Measurements from ENCODE around the gene HSPA1A. TPM values are rescaled to one million over a fixed set of nuclear protein-coding genes. Genes with fewer than 3 reads are reported as not detected.
"Not testable (repeated sequence)": the region's sequence is repeated elsewhere in the genome, so short reads cannot be mapped to it uniquely, and the experiment has no call there.

Gene HSPA1A
- total RNA-seq, 2 experiments from 2014 or later, result 89.8 to 92.7 TPM

GRCh38 chr6:31850765-31851484 is 35.6 kb downstream of the HSPA1A start:
- peaks cover 1% of the 10 kb centered on the region for H3K36me3 Mint-ChIP-seq (ENCODE audit: low read depth)
- H3K27me3 Mint-ChIP-seq, result no peaks in the 10 kb centered on the region
- H3K4me1 Mint-ChIP-seq, result no peaks in the 10 kb centered on the region
- ChIA-PET POLR2A (no interaction called here), CTCF (interaction anchor here (0.6 to 1.3 kb wide), 2 partner anchors 11 to 121 kb away, joined by 3 read pairs; no protein-coding TSS in a partner anchor)
- DNase-seq, result no peak
- no peak overlapping the region for H3K4me3 Mint-ChIP-seq
- no peak overlapping the region for H3K27ac Mint-ChIP-seq
- peaks cover 6% of the 10 kb centered on the region for H3K9me3 Mint-ChIP-seq

DNA sequence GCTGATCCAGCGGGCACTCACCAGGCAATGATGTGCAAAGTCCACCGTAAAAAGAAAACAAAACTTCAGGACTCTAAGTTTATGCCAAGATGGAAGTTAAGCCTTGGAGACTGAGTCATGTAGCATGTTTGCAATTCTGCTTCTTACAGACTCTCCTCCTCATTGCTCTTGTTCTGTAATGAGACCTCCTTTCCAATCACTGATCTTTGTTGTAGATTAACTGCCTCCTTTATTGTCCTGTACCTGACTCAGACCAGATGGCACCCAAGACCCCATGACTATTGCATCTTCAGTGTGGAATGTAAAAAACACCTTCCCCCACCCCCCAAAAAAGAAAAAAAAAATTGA is 36.1 kb downstream of the HSPA1A start:
- ChIA-PET POLR2A (no interaction called here), CTCF (interaction anchor here (0.6 to 1.3 kb wide), 3 partner anchors 12 to 122 kb away, joined by 3 read pairs; no protein-coding TSS in a partner anchor)
- Mint-ChIP-seq H3K9me3 (peaks cover 6% of the 10 kb centered on the region), H3K27ac (no peak overlapping the region), H3K4me1 (no peaks in the 10 kb centered on the region), H3K27me3 (no peaks in the 10 kb centered on the region), H3K36me3 (ENCODE audit: low read depth) (peaks cover 1% of the 10 kb centered on the region), H3K4me3 (no peak overlapping the region)
- no peak for DNase-seq

DNA sequence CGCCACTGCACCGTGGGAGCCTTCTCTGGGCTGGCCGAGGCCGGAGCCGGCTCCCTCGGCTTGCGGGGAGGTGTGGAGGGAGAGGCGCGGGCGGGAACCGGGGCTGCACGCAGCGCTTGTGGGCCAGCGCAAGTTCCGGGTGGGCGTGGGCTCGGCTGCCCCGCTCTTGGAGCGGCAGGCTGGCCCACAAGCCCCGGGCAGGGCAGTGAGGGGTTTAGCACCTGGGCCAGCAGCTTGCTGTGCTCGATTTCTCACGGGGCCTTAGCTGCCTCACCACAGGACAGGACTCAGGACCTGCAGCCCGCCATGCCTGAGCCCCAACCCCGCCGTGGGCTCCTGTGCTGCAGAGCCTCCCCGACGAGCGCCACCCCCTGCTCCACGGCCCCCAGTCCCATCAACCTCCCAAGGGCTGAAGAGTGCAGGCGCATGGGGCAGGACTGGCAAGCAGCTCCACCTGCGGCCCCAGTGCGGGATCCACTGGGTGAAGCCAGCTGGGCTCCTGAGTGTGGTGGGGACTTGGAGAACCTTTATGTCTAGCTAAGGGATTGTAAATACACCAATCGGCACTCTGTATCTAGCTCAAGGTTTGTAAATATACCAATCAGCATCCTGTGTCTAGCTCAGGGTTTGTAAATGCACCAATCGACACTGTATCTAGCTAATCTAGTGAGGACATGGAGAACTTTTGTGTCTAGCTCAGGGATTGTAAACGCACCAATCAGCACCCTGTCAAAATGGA is 36.8 kb downstream of the HSPA1A start:
- H3K27ac Mint-ChIP-seq; H3K36me3 Mint-ChIP-seq (ENCODE audit: low read depth); H3K4me1 Mint-ChIP-seq; POLR2A ChIA-PET; DNase-seq; H3K4me3 Mint-ChIP-seq; H3K9me3 Mint-ChIP-seq; H3K27me3 Mint-ChIP-seq: not testable (repeated sequence)
- CTCF ChIA-PET, result interaction anchor here (0.6 to 1.3 kb wide), 3 partner anchors 13 to 112 kb away, joined by 3 read pairs; no protein-coding TSS in a partner anchor

DNA sequence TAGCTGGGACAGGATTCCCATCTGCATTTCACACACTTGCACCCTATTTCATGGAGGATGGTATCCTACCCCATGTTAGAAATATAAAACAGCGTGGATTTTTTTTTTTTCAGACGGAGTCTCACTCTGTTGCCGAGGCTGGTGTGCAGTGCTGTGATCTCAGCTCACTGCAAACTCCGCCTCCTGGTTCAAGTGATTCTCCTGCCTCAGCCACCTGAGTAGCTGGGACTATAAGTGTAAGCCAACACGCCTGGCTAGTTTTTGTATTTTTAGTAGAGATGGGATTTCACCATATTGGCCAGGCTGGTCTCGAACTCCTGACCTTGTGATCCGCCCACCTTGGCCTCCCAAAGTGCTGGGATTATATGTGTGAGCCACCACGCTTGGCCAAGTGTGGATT is 42.4 kb downstream of the HSPA1A start:
- POLR2A ChIA-PET; H3K4me3 Mint-ChIP-seq; H3K36me3 Mint-ChIP-seq (ENCODE audit: low read depth); H3K27me3 Mint-ChIP-seq; DNase-seq; H3K27ac Mint-ChIP-seq; H3K9me3 Mint-ChIP-seq: not testable (repeated sequence)
- CTCF ChIA-PET, result interaction anchor here (0.6 to 1.1 kb wide), 5 partner anchors 17 to 311 kb away, joined by 3 to 4 read pairs (median 3); partner anchors contain the start of gene BAG6
- H3K4me1 Mint-ChIP-seq, result peaks cover 14% of the 10 kb centered on the region

- no peak overlapping the region for H3K4me3 Mint-ChIP-seq
- no peak overlapping the region for H3K27ac Mint-ChIP-seq
- ChIA-PET POLR2A (no interaction called here), CTCF (interaction anchor here (0.6 kb wide), 1 partner anchor 648 kb away, joined by 3 read pairs; no protein-coding TSS in a partner anchor)
- no peaks in the 10 kb centered on the region for H3K9me3 Mint-ChIP-seq
- no peak for DNase-seq
- H3K27me3 Mint-ChIP-seq, result no peaks in the 10 kb centered on the region
- peaks cover 4% of the 10 kb centered on the region for H3K36me3 Mint-ChIP-seq (ENCODE audit: low read depth)
- H3K4me1 Mint-ChIP-seq, result peaks cover 17% of the 10 kb centered on the region
These were observed 43.4 kb downstream of the HSPA1A start for GRCh38 chr6:31858707-31859106.

DNA sequence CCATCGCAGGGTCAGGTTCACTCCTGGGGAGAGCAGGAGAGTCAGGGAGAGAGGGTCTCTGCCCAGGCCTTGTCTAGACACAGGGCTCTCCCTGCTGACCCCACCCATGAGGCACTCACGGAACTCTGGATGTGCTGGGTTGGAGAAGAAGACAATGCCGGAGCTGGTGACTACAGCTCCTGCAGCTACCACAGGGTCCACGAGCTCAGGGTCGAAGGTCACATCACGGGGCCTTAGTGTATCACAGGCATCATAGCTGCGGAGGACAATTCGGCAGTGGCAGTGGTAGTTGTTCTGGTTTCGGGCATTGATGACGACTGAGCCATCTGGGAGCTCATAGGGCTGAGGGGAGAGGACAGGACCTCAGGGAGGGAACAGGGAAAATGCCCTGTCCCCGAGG is 44.6 kb downstream of the HSPA1A start:
- Mint-ChIP-seq H3K4me3 (no peak overlapping the region), H3K4me1 (peaks cover 26% of the 10 kb centered on the region), H3K27ac (no peak overlapping the region), H3K9me3 (no peaks in the 10 kb centered on the region), H3K27me3 (no peaks in the 10 kb centered on the region), H3K36me3 (ENCODE audit: low read depth) (peaks cover 4% of the 10 kb centered on the region)
- no peak for DNase-seq
- ChIA-PET POLR2A (no interaction called here), CTCF (no interaction called here)

- no peak overlapping the region for H3K27ac Mint-ChIP-seq
- no peaks in the 10 kb centered on the region for H3K27me3 Mint-ChIP-seq
- peaks cover 27% of the 10 kb centered on the region for H3K4me1 Mint-ChIP-seq
- no peaks in the 10 kb centered on the region for H3K9me3 Mint-ChIP-seq
- no peak for DNase-seq
- ChIA-PET POLR2A (no interaction called here), CTCF (no interaction called here)
- H3K36me3 Mint-ChIP-seq (ENCODE audit: low read depth), result peaks cover 4% of the 10 kb centered on the region
- H3K4me3 Mint-ChIP-seq, result no peak overlapping the region
These were observed 45.0 kb downstream of the HSPA1A start for GRCh38 chr6:31860349-31860748.

DNA sequence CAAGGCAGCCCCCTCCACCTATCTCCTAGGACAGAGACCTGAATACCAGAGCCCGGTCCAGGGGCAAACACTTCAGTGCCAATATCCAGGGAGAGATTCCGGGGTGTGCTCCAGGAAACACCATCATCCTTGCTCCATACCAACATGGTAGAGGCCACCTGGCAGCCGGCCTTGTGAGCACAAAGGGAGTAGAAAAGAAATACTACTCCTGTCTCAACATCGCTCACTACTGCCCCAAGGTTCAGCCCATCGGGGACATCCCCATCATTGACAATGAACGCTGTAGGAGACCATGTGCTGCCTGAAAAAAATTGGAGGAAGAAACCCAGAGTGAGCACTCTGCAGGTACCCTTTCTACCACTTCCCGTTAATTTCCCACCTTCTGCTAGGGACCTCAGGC is 45.8 kb downstream of the HSPA1A start:
- H3K27ac Mint-ChIP-seq, result no peak overlapping the region
- H3K9me3 Mint-ChIP-seq, result no peaks in the 10 kb centered on the region
- no peak for DNase-seq
- peaks cover 27% of the 10 kb centered on the region for H3K4me1 Mint-ChIP-seq
- CTCF ChIA-PET, result no interaction called here
- peak overlapping the region; percentile 85 for H3K4me3 Mint-ChIP-seq
- POLR2A ChIA-PET, result no interaction called here
- H3K36me3 Mint-ChIP-seq (ENCODE audit: low read depth), result peaks cover 4% of the 10 kb centered on the region
- no peaks in the 10 kb centered on the region for H3K27me3 Mint-ChIP-seq

GRCh38 chr6:31861919-31862343 is 46.6 kb downstream of the HSPA1A start:
- H3K9me3 Mint-ChIP-seq, result no peaks in the 10 kb centered on the region
- H3K4me3 Mint-ChIP-seq, result peak overlapping the region; percentile 85
- H3K27ac Mint-ChIP-seq, result peak overlapping the region; percentile 91
- H3K4me1 Mint-ChIP-seq, result peaks cover 27% of the 10 kb centered on the region
- DNase-seq, result no peak
- peaks cover 4% of the 10 kb centered on the region for H3K36me3 Mint-ChIP-seq (ENCODE audit: low read depth)
- H3K27me3 Mint-ChIP-seq, result no peaks in the 10 kb centered on the region
- ChIA-PET POLR2A (no interaction called here), CTCF (interaction anchor here (0.7 to 1.4 kb wide), 3 partner anchors 13 to 320 kb away, joined by 3 to 5 read pairs (median 3); partner anchors contain the start of gene DDAH2)

DNA sequence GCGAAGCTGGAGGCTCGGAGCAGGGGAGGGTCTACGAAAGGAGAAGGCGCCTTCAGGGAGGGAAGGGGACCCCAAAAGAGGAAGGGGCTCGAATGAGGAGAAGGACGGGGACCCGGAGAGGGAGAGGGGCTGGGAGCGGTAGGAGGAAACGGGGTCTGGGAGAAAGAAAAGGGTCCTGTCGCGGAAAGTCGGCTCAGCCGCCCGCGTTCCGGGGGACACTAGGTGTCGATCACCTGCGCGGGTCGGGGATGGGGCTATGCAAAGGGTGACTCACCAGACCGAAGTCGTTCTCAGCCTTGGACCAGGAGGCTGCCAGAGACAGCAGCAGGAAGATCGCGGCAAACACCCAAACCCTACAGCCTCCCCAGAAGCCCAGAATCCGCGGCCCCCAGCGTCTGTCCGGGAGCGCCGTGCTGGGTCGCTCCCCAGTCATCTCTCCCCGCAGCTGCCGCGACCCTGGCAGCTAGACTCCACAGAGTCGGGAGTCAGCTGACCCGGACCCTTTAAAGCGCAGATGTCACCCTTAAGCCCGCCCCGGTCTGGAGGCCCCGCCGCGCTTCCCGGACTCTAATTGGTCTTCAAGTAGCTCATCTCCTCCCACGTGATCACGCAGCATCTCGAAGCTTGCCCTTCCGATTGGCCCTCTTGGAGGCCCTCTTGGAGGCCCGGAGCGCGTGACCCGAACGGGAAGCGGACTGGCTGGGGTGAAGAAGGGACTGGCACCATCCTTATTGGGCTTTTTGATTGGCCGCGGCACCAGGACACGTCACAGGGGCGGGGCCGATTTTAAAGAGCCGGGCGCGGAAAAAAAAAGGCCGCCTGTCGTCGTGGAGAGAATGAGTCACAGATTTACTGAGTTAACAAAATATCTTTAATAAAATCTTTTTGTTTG is 47.2 kb downstream of the HSPA1A start, which contains the start of gene NEU1:
TSS of gene NEU1 (minus strand) at position 478 of the 892 bp plus-strand sequence. CDS start at position 433, 45 bp downstream.
- ChIA-PET POLR2A (interaction anchor here (0.5 to 1.0 kb wide), 4 partner anchors 75 to 200 kb away, joined by 3 to 14 read pairs (median 4); no protein-coding TSS in a partner anchor), CTCF (interaction anchor here (0.7 to 1.9 kb wide), 9 partner anchors 13 to 320 kb away, joined by 3 to 8 read pairs (median 3); partner anchors contain the start of genes DDAH2 and EHMT2)
- Mint-ChIP-seq H3K4me1 (peaks cover 27% of the 10 kb centered on the region), H3K27me3 (no peaks in the 10 kb centered on the region), H3K27ac (peak within 1 kb of the TSS; percentile 91), H3K4me3 (peak within 1 kb of the TSS; percentile 85), H3K9me3 (no peaks in the 10 kb centered on the region), H3K36me3 (ENCODE audit: low read depth) (peaks cover 4% of the 10 kb centered on the region)
- DNase-seq, result peak; percentile 100

GRCh38 chr6:31864123-31864562 is 48.8 kb downstream of the HSPA1A start:
- CTCF ChIA-PET, result interaction anchor here (0.6 to 2.0 kb wide), 8 partner anchors 16 to 226 kb away, joined by 3 to 8 read pairs (median 3); partner anchors contain the start of gene CLIC1
- Mint-ChIP-seq H3K4me3 (peak overlapping the region; percentile 85), H3K27ac (peak overlapping the region; percentile 91), H3K4me1 (peaks cover 27% of the 10 kb centered on the region)
- DNase-seq; POLR2A ChIA-PET; H3K27me3 Mint-ChIP-seq; H3K9me3 Mint-ChIP-seq; H3K36me3 Mint-ChIP-seq (ENCODE audit: low read depth): not testable (repeated sequence)

- CTCF ChIA-PET, result interaction anchor here (0.9 to 2.0 kb wide), 3 partner anchors 15 to 29 kb away, joined by 3 to 7 read pairs (median 3); no protein-coding TSS in a partner anchor
- Mint-ChIP-seq H3K27me3 (no peaks in the 10 kb centered on the region), H3K4me1 (peaks cover 27% of the 10 kb centered on the region), H3K27ac (no peak overlapping the region), H3K4me3 (peak overlapping the region; percentile 85), H3K9me3 (no peaks in the 10 kb centered on the region), H3K36me3 (ENCODE audit: low read depth) (no peaks in the 10 kb centered on the region)
- DNase-seq, result no peak
- POLR2A ChIA-PET, result no interaction called here
These were observed 49.5 kb downstream of the HSPA1A start for GRCh38 chr6:31864818-31865204.

Data from activated CD4-positive, alpha-beta T cell treated with anti-CD3 and anti-CD28 coated beads, Interleukin-2, amount 10 ng/mL, durations not matched to agents 7 days and 5 days (primary cell).